Natural killer cell (primary cell): ENCODE data around the gene GRIK1. TPM values are rescaled to one million over a fixed set of nuclear protein-coding genes. Genes with fewer than 3 reads are reported as not detected.

Source experiments
- ATAC-seq, 3 donors: fragments of 150-1000 bp in 2 of 3; fragments of 200-7000 bp in 1 of 3; cut with Tn5 transposase; 1 replicate in 1 of 3; 2 replicates in 2 of 3; pipeline ENCODE4 v1.10.0; 2021; ENCODE audit warnings: mild to moderate bottlenecking in 2 of 3, moderate library complexity in 2 of 3
- DNase-seq, 2 donors: peaks; one replicate each; pipeline versions ENCODE4 v3.0.0 to v3.0.0-alpha.2; 2013 to 2021; ENCODE audit warnings: mixed read lengths in 1 of 2
- H3K27ac ChIP-seq: one replicate; pipeline ENCODE4 v1.5.1; 2013; ENCODE audit warnings: mild to moderate bottlenecking, low read length
- H3K27me3 ChIP-seq: one replicate; pipeline ENCODE4 v1.6.1; 2013; ENCODE audit warnings: low read length; ENCODE audit not compliant: control insufficient read depth, insufficient read depth
- H3K36me3 ChIP-seq: one replicate; pipeline ENCODE4 v1.6.1; 2013; ENCODE audit warnings: low read length; ENCODE audit not compliant: control insufficient read depth, insufficient read depth
- H3K4me1 ChIP-seq: one replicate; pipeline ENCODE4 v1.6.1; 2013; ENCODE audit warnings: low read length; ENCODE audit not compliant: control insufficient read depth, insufficient read depth
- H3K4me3 ChIP-seq: one replicate; pipeline ENCODE4 v1.5.1; 2013; ENCODE audit warnings: low read length
- H3K9me3 ChIP-seq: one replicate; pipeline ENCODE4 v1.6.1; 2013; ENCODE audit warnings: low read length; ENCODE audit not compliant: control insufficient read depth, insufficient read depth
- H3K27ac Mint-ChIP-seq, 2 donors: one replicate each; pipeline ENCODE4 v1.8.0; 2022; ENCODE audit warnings: mild to moderate bottlenecking in 2 of 2, mixed read lengths in 2 of 2, moderate library complexity in 1 of 2
- H3K27me3 Mint-ChIP-seq, 2 donors: one replicate each; pipeline ENCODE4 v1.8.0; 2022; ENCODE audit warnings: low read depth in 2 of 2, mixed read lengths in 2 of 2
- H3K36me3 Mint-ChIP-seq: one replicate; pipeline ENCODE4 v1.8.0; 2022; ENCODE audit warnings: mixed read lengths
- H3K4me1 Mint-ChIP-seq, 2 donors: one replicate each; pipeline ENCODE4 v1.8.0; 2022; ENCODE audit warnings: mixed read lengths in 2 of 2
- H3K4me3 Mint-ChIP-seq: one replicate; pipeline ENCODE4 v1.8.0; 2022; ENCODE audit warnings: mild to moderate bottlenecking, moderate library complexity, mixed read lengths
- H3K9me3 Mint-ChIP-seq, 2 donors: one replicate each; pipeline ENCODE4 v1.8.0; 2022; ENCODE audit warnings: mixed read lengths in 2 of 2
- WGBS: methylation state at CpG from one replicate; pipeline ENCODE4 v1.1.7; 2013; ENCODE audit warnings: missing lambda C conversion rate; ENCODE audit not compliant: insufficient coverage; 5-methylcytosine and 5-hydroxymethylcytosine counted together
- intact Hi-C: fragments of 100-400 bp; cut with micrococcal nuclease; formaldehyde crosslinking; loops from one replicate; pipeline ENCODE4 v1.14.2; 2022
- total RNA-seq, 4 donors: library from RNA; stranded (reverse); fragments of 120-200 nt in 1 of 4; gene quantifications; one replicate each; pipeline versions ENCODE4 v1.2.3 to v1.2.4, GENCODE V29; 2013 to 2022
- TF ChIP-seq, protein P1 (sequence below): fragments of 200-600 bp; IDR thresholded peaks from one replicate; pipeline ENCODE4 v1.8.0; 2022; ENCODE audit warnings: antibody characterized with exemption

Gene GRIK1
- total RNA-seq, 3 donors from 2014 or later (not counting 1 experiment from before 2014, with no cell fraction given), result not detected

DNA sequence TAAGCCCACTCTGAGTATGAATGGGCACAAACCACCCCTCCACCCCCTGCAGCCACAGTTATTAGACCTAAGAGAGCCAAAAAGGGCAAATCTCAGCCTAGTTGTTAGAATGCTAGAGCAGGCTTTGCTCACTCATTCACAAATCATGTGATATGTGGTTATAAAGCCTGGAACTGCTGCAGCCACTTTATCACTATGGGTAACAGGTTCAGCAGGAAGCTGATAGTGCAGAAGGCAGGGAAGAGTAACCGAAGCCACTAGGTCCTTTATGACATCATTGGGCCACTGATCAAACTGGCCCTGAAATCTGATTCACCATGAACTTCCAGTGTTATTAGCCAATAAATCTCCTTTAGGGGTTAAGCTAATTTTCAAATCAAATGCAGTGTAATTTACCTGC is 134.7 kb downstream of the GRIK1 start:
- DNase-seq, result no peak
- Mint-ChIP-seq H3K4me1 (no peaks in the 10 kb centered on the region), H3K9me3 (peaks cover 6 to 12% of the 10 kb centered on the region in 2 donors), H3K36me3 (no peaks in the 10 kb centered on the region), H3K27ac (no peak overlapping the region), H3K4me3 (no peak overlapping the region), H3K27me3 (no peaks in the 10 kb centered on the region)
- no peaks in the 10 kb centered on the region for H3K9me3 ChIP-seq
- TF ChIP-seq, protein P1, sequence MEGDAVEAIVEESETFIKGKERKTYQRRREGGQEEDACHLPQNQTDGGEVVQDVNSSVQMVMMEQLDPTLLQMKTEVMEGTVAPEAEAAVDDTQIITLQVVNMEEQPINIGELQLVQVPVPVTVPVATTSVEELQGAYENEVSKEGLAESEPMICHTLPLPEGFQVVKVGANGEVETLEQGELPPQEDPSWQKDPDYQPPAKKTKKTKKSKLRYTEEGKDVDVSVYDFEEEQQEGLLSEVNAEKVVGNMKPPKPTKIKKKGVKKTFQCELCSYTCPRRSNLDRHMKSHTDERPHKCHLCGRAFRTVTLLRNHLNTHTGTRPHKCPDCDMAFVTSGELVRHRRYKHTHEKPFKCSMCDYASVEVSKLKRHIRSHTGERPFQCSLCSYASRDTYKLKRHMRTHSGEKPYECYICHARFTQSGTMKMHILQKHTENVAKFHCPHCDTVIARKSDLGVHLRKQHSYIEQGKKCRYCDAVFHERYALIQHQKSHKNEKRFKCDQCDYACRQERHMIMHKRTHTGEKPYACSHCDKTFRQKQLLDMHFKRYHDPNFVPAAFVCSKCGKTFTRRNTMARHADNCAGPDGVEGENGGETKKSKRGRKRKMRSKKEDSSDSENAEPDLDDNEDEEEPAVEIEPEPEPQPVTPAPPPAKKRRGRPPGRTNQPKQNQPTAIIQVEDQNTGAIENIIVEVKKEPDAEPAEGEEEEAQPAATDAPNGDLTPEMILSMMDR, result no peak
- WGBS, result 61% methylated on average over 1 of the region's 1 CpG
- intact Hi-C loops, result no loop called here
- H3K27ac ChIP-seq, result no peak overlapping the region
- no peak for ATAC-seq
- no peaks in the 10 kb centered on the region for H3K4me1 ChIP-seq
- no peaks in the 10 kb centered on the region for H3K36me3 ChIP-seq
- no peak overlapping the region for H3K4me3 ChIP-seq
- H3K27me3 ChIP-seq, result no peaks in the 10 kb centered on the region

DNA sequence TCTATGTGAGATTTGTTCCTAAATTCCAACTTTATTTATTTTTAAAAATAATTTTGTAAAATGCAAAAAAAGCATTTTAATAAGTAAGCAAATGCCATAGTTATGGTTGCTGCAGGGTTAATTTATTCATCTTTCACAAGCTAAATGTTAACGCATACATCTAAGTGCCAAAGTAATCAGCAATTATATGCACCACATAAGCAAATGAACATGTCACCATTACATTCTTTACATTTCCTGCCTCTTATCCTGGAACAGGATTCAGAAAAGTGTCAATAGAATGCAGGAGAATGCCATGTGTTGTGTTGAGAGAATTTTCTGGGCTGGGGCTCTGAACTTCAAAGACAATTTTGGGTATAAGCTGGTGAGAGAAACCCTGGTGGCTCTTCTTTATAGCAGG is 136.6 kb downstream of the GRIK1 start:
- Mint-ChIP-seq H3K4me1 (no peaks in the 10 kb centered on the region), H3K9me3 (peaks cover 9 to 10% of the 10 kb centered on the region in 2 donors), H3K27me3 (no peaks in the 10 kb centered on the region), H3K36me3 (no peaks in the 10 kb centered on the region), H3K27ac (no peak overlapping the region), H3K4me3 (no peak overlapping the region)
- 100% methylated on average over 1 of the region's 1 CpG for WGBS
- intact Hi-C loops, result no loop called here
- H3K27me3 ChIP-seq, result no peaks in the 10 kb centered on the region
- no peaks in the 10 kb centered on the region for H3K9me3 ChIP-seq
- DNase-seq, result no peak
- TF ChIP-seq, protein P1, result no peak
- H3K4me3 ChIP-seq, result no peak overlapping the region
- no peaks in the 10 kb centered on the region for H3K36me3 ChIP-seq
- H3K4me1 ChIP-seq, result no peaks in the 10 kb centered on the region
- no peak for ATAC-seq
- H3K27ac ChIP-seq, result no peak overlapping the region

DNA sequence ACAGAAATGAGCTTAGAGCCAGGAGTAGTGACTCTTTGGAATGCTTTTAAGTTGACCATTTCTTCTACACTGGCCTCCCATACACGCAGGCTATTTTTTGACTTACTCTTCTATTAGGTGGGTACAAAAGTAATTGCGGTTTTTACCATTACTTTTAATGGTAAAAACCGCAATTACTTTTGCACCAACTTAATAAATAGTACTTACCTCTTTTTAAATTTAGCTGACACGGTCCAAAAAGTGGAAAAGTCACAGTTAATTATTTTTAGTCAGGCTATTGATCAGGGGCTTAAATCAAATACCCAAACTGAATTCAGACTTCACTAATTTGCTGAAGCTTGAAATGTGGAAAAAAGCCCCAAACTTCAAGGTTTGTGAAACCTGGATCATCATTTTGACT is 138.7 kb downstream of the GRIK1 start:
- Mint-ChIP-seq H3K27ac (no peak overlapping the region), H3K36me3 (no peaks in the 10 kb centered on the region), H3K9me3 (peaks cover 9 to 10% of the 10 kb centered on the region in 2 donors), H3K27me3 (no peaks in the 10 kb centered on the region), H3K4me1 (no peaks in the 10 kb centered on the region), H3K4me3 (no peak overlapping the region)
- intact Hi-C loops, result no loop called here
- no peaks in the 10 kb centered on the region for H3K4me1 ChIP-seq
- H3K27me3 ChIP-seq, result no peaks in the 10 kb centered on the region
- TF ChIP-seq, protein P1, result no peak
- DNase-seq (no peak), ATAC-seq (no peak)
- 93% methylated on average over 3 of the region's 4 CpGs for WGBS
- no peaks in the 10 kb centered on the region for H3K9me3 ChIP-seq
- no peak overlapping the region for H3K4me3 ChIP-seq
- H3K27ac ChIP-seq, result no peak overlapping the region
- H3K36me3 ChIP-seq, result no peaks in the 10 kb centered on the region

DNA sequence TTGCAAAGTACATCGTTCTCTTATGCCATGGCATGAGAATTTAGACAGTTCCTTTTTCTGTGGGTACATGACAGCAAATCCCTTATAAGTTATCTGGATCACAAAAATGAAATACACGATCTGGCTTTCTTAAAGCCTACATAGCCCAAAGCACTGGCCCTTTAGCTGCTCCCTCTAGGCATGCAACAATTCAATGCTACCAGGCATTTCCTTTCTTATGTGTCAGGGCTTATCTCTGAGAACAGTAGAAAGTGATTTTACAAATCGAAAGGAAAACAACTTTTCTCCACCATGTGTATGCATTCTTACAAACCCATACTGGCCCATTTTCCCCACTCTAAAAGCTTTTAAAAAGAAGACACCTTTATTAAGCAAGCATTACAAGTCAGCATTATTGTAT is 139.7 kb downstream of the GRIK1 start:
- intact Hi-C loops, result no loop called here
- H3K27me3 Mint-ChIP-seq, result no peaks in the 10 kb centered on the region
- H3K27me3 ChIP-seq, result no peaks in the 10 kb centered on the region
- TF ChIP-seq, protein P1, result no peak
- ATAC-seq, result no peak
- H3K27ac ChIP-seq, result no peak overlapping the region
- no peaks in the 10 kb centered on the region for H3K4me1 ChIP-seq
- H3K36me3 Mint-ChIP-seq, result no peaks in the 10 kb centered on the region
- 22% methylated on average over 3 of the region's 3 CpGs for WGBS
- H3K36me3 ChIP-seq, result no peaks in the 10 kb centered on the region
- H3K27ac Mint-ChIP-seq, result no peak overlapping the region
- no peak overlapping the region for H3K4me3 ChIP-seq
- peaks cover 9 to 10% of the 10 kb centered on the region in 2 donors for H3K9me3 Mint-ChIP-seq
- DNase-seq, result no peak
- no peaks in the 10 kb centered on the region for H3K9me3 ChIP-seq
- no peaks in the 10 kb centered on the region for H3K4me1 Mint-ChIP-seq
- H3K4me3 Mint-ChIP-seq, result no peak overlapping the region
